ENCODE data around the gene WSCD1. TPM values are rescaled to one million over a fixed set of nuclear protein-coding genes. Genes with fewer than 3 reads are reported as not detected.

Gene WSCD1
- polyA plus RNA-seq, 1 donor from 2014 or later = 9.5 TPM

DNA sequence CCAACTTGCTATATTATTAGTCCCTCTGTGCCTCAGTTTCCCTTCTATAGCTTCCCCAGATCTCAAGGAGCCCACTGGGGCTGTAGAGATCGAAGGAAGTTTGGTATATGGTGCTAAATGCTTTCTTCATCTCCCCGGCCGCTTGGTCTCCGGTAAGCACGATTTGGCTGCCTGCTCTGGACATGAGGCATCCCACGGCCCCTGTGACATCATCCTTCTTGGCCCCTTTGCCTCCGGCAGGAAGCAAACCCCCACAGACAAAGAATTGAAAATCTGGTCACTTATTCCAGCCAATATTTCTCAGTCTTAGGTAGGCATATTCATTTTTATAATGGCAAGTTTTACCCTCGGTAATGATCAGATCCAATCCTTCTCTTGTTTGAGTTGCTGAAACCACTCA lies 65.8 kb downstream of the WSCD1 start:
- no peak overlapping the region for H3K9ac ChIP-seq (ENCODE audit: low read length)
- H4K20me1 ChIP-seq (ENCODE audit: insufficient read depth) = no peaks in the 10 kb centered on the region
- no peak for TF ChIP-seq TAF1 (IDR thresholded peaks at IDR 0.05; ENCODE audit: low read depth)
- no peak for TF ChIP-seq CTCF (IDR thresholded peaks at IDR 0.05; ENCODE audit: poor library complexity, severe bottlenecking)
- no peak for TF ChIP-seq REST (IDR thresholded peaks at IDR 0.05; ENCODE audit: borderline replicate concordance)
- TF ChIP-seq SMC3 (conservative IDR thresholded peaks at IDR 0.05; ENCODE audit: poor library complexity) = no peak
- no peak for TF ChIP-seq MXI1 (conservative IDR thresholded peaks at IDR 0.05; ENCODE audit: poor library complexity, severe bottlenecking)
- TF ChIP-seq EZH2 (IDR thresholded peaks at IDR 0.05; ENCODE audit: borderline replicate concordance, insufficient read depth, low read length, poor library complexity, severe bottlenecking) = no peak
- TF ChIP-seq RAD21 (conservative IDR thresholded peaks at IDR 0.05) = no peak
- TF ChIP-seq EP300 (conservative IDR thresholded peaks at IDR 0.05; ENCODE audit: poor library complexity, severe bottlenecking) = no peak
- no peak for TF ChIP-seq POLR2AphosphoS5 (IDR thresholded peaks at IDR 0.05)
- H3K27ac ChIP-seq (ENCODE audit: low read length) = no peak overlapping the region
- no peaks in the 10 kb centered on the region for H3K36me3 ChIP-seq (ENCODE audit: insufficient read depth, low read length)
- H3K4me3 ChIP-seq (ENCODE audit: low read length) = no peak overlapping the region
- no peaks in the 10 kb centered on the region for H3F3A ChIP-seq (ENCODE audit: insufficient read depth, low read length, poor library complexity, severe bottlenecking)
- no peak overlapping the region for H3K4me2 ChIP-seq (ENCODE audit: low read length)
- H3K27me3 ChIP-seq (ENCODE audit: insufficient read depth, low read depth, low read length) = no peaks in the 10 kb centered on the region
- no peaks in the 10 kb centered on the region for H3K79me2 ChIP-seq (replicated peaks; ENCODE audit: insufficient read depth, low read length)
- H3K9me3 ChIP-seq (ENCODE audit: low read length) = no peaks in the 10 kb centered on the region
- H2AFZ ChIP-seq (ENCODE audit: low read depth, low read length) = no peak overlapping the region
- no peaks in the 10 kb centered on the region for H3K9me2 ChIP-seq (ENCODE audit: insufficient read depth, low read length)

DNA sequence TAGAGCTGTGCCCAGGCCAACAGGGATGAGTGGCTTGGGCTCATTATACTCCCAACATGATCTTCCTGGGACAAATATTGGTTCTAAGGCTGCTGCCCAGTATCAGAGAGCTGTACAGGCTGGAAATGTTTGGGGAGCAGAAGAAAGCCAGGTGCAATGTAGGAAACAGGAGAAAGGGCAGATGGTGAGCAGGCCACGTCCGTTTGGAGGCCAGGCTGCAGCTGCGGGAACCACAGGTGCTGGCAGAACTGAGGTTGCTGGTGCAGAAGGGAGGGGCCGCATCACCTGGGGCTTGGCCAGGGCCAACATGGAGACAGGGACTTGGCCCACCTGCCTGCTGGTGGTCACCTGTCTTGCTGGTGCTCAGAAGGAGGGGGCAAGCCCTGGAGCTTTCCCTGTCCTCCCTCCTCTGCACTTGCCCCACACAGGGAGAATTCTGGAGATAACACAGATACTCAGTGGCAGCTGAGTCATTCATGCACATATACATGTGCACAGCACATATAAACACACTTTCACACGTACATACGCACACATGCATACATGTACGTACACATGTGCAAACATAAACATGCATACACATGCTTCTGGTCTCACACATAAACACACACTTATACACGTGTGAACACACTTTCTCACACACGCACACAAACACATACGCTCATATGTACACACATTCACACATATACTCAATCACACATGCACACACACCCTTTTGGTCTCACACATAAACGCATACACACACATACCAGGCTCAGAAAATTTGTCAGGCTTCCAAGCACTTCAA lies 67.7 kb downstream of the WSCD1 start:
- TF ChIP-seq POLR2AphosphoS5 (IDR thresholded peaks at IDR 0.05) (no peak), RAD21 (conservative IDR thresholded peaks at IDR 0.05) (no peak), SMC3 (conservative IDR thresholded peaks at IDR 0.05; ENCODE audit: poor library complexity) (no peak), EZH2 (IDR thresholded peaks at IDR 0.05; ENCODE audit: borderline replicate concordance, insufficient read depth, low read length, poor library complexity, severe bottlenecking) (no peak), REST (IDR thresholded peaks at IDR 0.05; ENCODE audit: borderline replicate concordance) (no peak), EP300 (conservative IDR thresholded peaks at IDR 0.05; ENCODE audit: poor library complexity, severe bottlenecking) (no peak), CTCF (IDR thresholded peaks at IDR 0.05; ENCODE audit: poor library complexity, severe bottlenecking) (no peak), TAF1 (IDR thresholded peaks at IDR 0.05; ENCODE audit: low read depth) (no peak), MXI1 (conservative IDR thresholded peaks at IDR 0.05; ENCODE audit: poor library complexity, severe bottlenecking) (no peak)
- Histone ChIP-seq H3F3A (ENCODE audit: insufficient read depth, low read length, poor library complexity, severe bottlenecking) (no peaks in the 10 kb centered on the region), H2AFZ (ENCODE audit: low read depth, low read length) (no peak overlapping the region), H3K4me2 (ENCODE audit: low read length) (no peak overlapping the region), H3K27me3 (ENCODE audit: insufficient read depth, low read depth, low read length) (no peaks in the 10 kb centered on the region), H4K20me1 (ENCODE audit: insufficient read depth) (no peaks in the 10 kb centered on the region), H3K9me3 (ENCODE audit: low read length) (no peaks in the 10 kb centered on the region), H3K9me2 (ENCODE audit: insufficient read depth, low read length) (no peaks in the 10 kb centered on the region), H3K27ac (ENCODE audit: low read length) (no peak overlapping the region), H3K4me3 (ENCODE audit: low read length) (no peak overlapping the region), H3K36me3 (ENCODE audit: insufficient read depth, low read length) (no peaks in the 10 kb centered on the region), H3K9ac (ENCODE audit: low read length) (no peak overlapping the region), H3K79me2 (replicated peaks; ENCODE audit: insufficient read depth, low read length) (no peaks in the 10 kb centered on the region)

Measured in neural cell (in vitro differentiated cells).